Aorta (tissue), 5 donors: ENCODE data around the gene CIAO3. TPM values are rescaled to one million over a fixed set of nuclear protein-coding genes. Genes with fewer than 3 reads are reported as not detected.

Experiments used
- ATAC-seq: fragments of 200-7000 bp; cut with Tn5 transposase; one replicate; pipeline ENCODE4 v1.9.1; 2022; ENCODE audit warnings: moderate library complexity; ENCODE audit not compliant: low FRiP score
- DNase-seq, 2 donors: peaks; one replicate each; pipeline ENCODE4 v3.0.0-alpha.2; 2020
- H3K27ac ChIP-seq, 2 donors: one replicate each; pipeline ENCODE4 v1.5.1; 2013; ENCODE audit warnings: low read length in 2 of 2, mild to moderate bottlenecking in 2 of 2, moderate library complexity in 2 of 2, control low read depth in 1 of 2, inconsistent platforms in 1 of 2, low read depth in 1 of 2
- H3K27me3 ChIP-seq, 2 donors: one replicate each; pipeline ENCODE4 v1.6.1; 2013; ENCODE audit warnings: control low read depth in 1 of 2, low read length in 1 of 2, mild to moderate bottlenecking in 1 of 2, moderate library complexity in 1 of 2; ENCODE audit not compliant: insufficient read depth in 2 of 2, control insufficient read depth in 1 of 2
- H3K36me3 ChIP-seq, 2 donors: one replicate each; pipeline ENCODE4 v1.6.1; 2013; ENCODE audit warnings: control low read depth in 1 of 2, low read length in 1 of 2, mild to moderate bottlenecking in 1 of 2; ENCODE audit not compliant: insufficient read depth in 2 of 2, control insufficient read depth in 1 of 2
- H3K4me1 ChIP-seq, 2 donors: one replicate each; pipeline ENCODE4 v1.6.1; 2013; ENCODE audit warnings: low read length in 2 of 2, control low read depth in 1 of 2, mild to moderate bottlenecking in 1 of 2, moderate library complexity in 1 of 2; ENCODE audit not compliant: insufficient read depth in 2 of 2, control insufficient read depth in 1 of 2
- H3K4me3 ChIP-seq, 2 donors: one replicate each; pipeline ENCODE4 v1.5.1; 2013; ENCODE audit warnings: low read length in 2 of 2, control low read depth in 1 of 2, mild to moderate bottlenecking in 1 of 2
- H3K9me3 ChIP-seq: one replicate; pipeline ENCODE4 v1.6.1; 2013; ENCODE audit warnings: mild to moderate bottlenecking, low read length; ENCODE audit not compliant: control insufficient read depth
- WGBS, 2 donors: extraction: QIAGEN DNeasy Blood & Tissue Kit; methylation state at CpG; one replicate each; pipeline ENCODE4 v1.1.7; 2013; 5-methylcytosine and 5-hydroxymethylcytosine counted together
- intact Hi-C, 2 donors: fragments of 100-400 bp; cut with DNase I; formaldehyde crosslinking; loops; one replicate each; pipeline versions ENCODE4 v1.14.2 to v1.15.0; 2022
- polyA plus RNA-seq, 2 donors: library from polyadenylated mRNA; stranded (reverse); fragments of 200-250 nt; gene quantifications; one replicate each; pipeline ENCODE4 v1.2.3, GENCODE V29; 2013
- total RNA-seq, 2 donors: library from RNA; stranded (reverse); fragmentation: NEBNext Ultra II Directional; extraction: Animal tissue kit (Norgen Biotek cat#: 25700); gene quantifications; one replicate each; pipeline ENCODE4 v1.2.1, GENCODE V29; 2021
- donor health status: healthy with polysubstance abuse.
- donor health status: Bipolar disorder and iron deficiency.
- donor health status: DM: no; HTN: no; CAD: no.
- donor health status: DM: no; HTN: no; CAD: no.
- donor health status: DM: yes; HTN: yes; CAD: no.

CIAO3 gene
- total and polyA plus RNA-seq, 4 donors = 12.4 to 35.9 (median 22.1) TPM

GRCh38 chr16:734981-735881 is 5.6 kb downstream of the CIAO3 start:
- Histone ChIP-seq H3K27ac (no peak overlapping the region), H3K9me3 (no peaks in the 10 kb centered on the region), H3K4me1 (no peaks in the 10 kb centered on the region), H3K36me3 (peaks cover 0 to 2% of the 10 kb centered on the region in 2 donors), H3K4me3 (no peak overlapping the region), H3K27me3 (no peaks in the 10 kb centered on the region)
- DNase-seq (no peak), ATAC-seq (no peak)
- WGBS, 2 donors = 93% methylated on average over 25 of the region's 25 CpGs
- intact Hi-C loops = no loop called here

- H3K36me3 ChIP-seq = peaks cover 0 to 2% of the 10 kb centered on the region in 2 donors
- no peak overlapping the region for H3K4me3 ChIP-seq
- intact Hi-C loops = no loop called here
- DNase-seq (no peak), ATAC-seq (no peak)
- H3K27me3 ChIP-seq = no peaks in the 10 kb centered on the region
- no peaks in the 10 kb centered on the region for H3K9me3 ChIP-seq
- WGBS, 2 donors = 92 to 94% methylated on average over 49 of the region's 49 CpGs
- H3K27ac ChIP-seq = no peak overlapping the region
- H3K4me1 ChIP-seq = no peaks in the 10 kb centered on the region
These were observed 6.4 kb downstream of the CIAO3 start for GRCh38 chr16:734208-734980.

- Histone ChIP-seq H3K4me1 (no peaks in the 10 kb centered on the region), H3K27me3 (no peaks in the 10 kb centered on the region), H3K9me3 (no peaks in the 10 kb centered on the region), H3K36me3 (peaks cover 0 to 2% of the 10 kb centered on the region in 2 donors), H3K27ac (no peak overlapping the region), H3K4me3 (no peak overlapping the region)
- intact Hi-C loops = no loop called here
- ATAC-seq (no peak), DNase-seq (no peak)
- WGBS, 2 donors = 81 to 86% methylated on average over 34 of the region's 34 CpGs
These were observed 7.2 kb downstream of the CIAO3 start for GRCh38 chr16:733382-734207.

- intact Hi-C loops = no loop called here
- H3K27me3 ChIP-seq = no peaks in the 10 kb centered on the region
- WGBS, 2 donors = 87 to 91% methylated on average over 13 of the region's 13 CpGs
- no peaks in the 10 kb centered on the region for H3K4me1 ChIP-seq
- H3K4me3 ChIP-seq = no peak overlapping the region
- H3K9me3 ChIP-seq = no peaks in the 10 kb centered on the region
- H3K36me3 ChIP-seq = peaks cover 0 to 2% of the 10 kb centered on the region in 2 donors
- DNase-seq = no peak
- no peak overlapping the region for H3K27ac ChIP-seq
- no peak for ATAC-seq
These were observed 7.9 kb downstream of the CIAO3 start for GRCh38 chr16:732936-733335.

- H3K4me1 ChIP-seq = no peaks in the 10 kb centered on the region
- intact Hi-C loops = no loop called here
- no peaks in the 10 kb centered on the region for H3K9me3 ChIP-seq
- H3K4me3 ChIP-seq = no peak overlapping the region
- H3K36me3 ChIP-seq = peaks cover 0 to 2% of the 10 kb centered on the region in 2 donors
- H3K27ac ChIP-seq = no peak overlapping the region
- WGBS, 2 donors = 94 to 95% methylated on average over 12 of the region's 12 CpGs
- ATAC-seq (no peak), DNase-seq (no peak)
- H3K27me3 ChIP-seq = no peaks in the 10 kb centered on the region
These were observed 8.5 kb downstream of the CIAO3 start for GRCh38 chr16:732332-732731.

- Histone ChIP-seq H3K4me1 (no peaks in the 10 kb centered on the region), H3K9me3 (no peaks in the 10 kb centered on the region), H3K4me3 (no peak overlapping the region), H3K27me3 (no peaks in the 10 kb centered on the region), H3K36me3 (peaks cover 0 to 2% of the 10 kb centered on the region in 2 donors), H3K27ac (no peak overlapping the region)
- DNase-seq (no peak), ATAC-seq (no peak)
- 86 to 93% methylated on average over 22 of the region's 22 CpGs for WGBS, 2 donors
- intact Hi-C loops = no loop called here
These were observed 9.9 kb downstream of the CIAO3 start for GRCh38 chr16:730666-731509.

- ATAC-seq = no peak
- intact Hi-C loops = no loop called here
These were observed 10.8 kb downstream of the CIAO3 start for GRCh38 chr16:729768-730665.

More at GRCh38 chr16:729768-730665, 10.8 kb downstream of the CIAO3 start:
- WGBS, 2 donors = 89% methylated on average over 37 of the region's 37 CpGs
- peaks cover 0 to 2% of the 10 kb centered on the region in 2 donors for H3K36me3 ChIP-seq
- no peaks in the 10 kb centered on the region for H3K4me1 ChIP-seq
- H3K27ac ChIP-seq = no peak overlapping the region
- H3K9me3 ChIP-seq = no peaks in the 10 kb centered on the region
- DNase-seq = no peak
- no peaks in the 10 kb centered on the region for H3K27me3 ChIP-seq
- H3K4me3 ChIP-seq = no peak overlapping the region
